Endothelial cell of umbilical vein (primary cell): Measurements from ENCODE around the gene CORO7. TPM values are rescaled to one million over a fixed set of nuclear protein-coding genes. Genes with fewer than 3 reads are reported as not detected.

Source experiments
- BruUV-seq: library from RNA; stranded (reverse); fragments of 400-500 nt; replicated peaks from 2 replicates; lab custom pipeline; 2021; lab: Mats Ljungman, UMichigan
- CTCF ChIA-PET: fragments of 300-600, 350-600 bp; sonication (Branson Sonifier 250); formaldehyde crosslinking; loops from one replicate; lab custom pipeline; 2021; ENCODE audit warnings: antibody characterized with exemption, inconsistent platforms; lab: Charles Lee
- POLR2A ChIA-PET: fragments of 300-600, 350-600 bp; sonication (Branson Sonifier 250); formaldehyde crosslinking; loops from one replicate; lab custom pipeline; 2021; ENCODE audit warnings: antibody characterized with exemption, inconsistent platforms; lab: Charles Lee
- DNase-seq: peaks from one replicate; pipeline ENCODE4 v3.0.0-alpha.2; 2011; ENCODE audit warnings: low read depth, low spot score
- FAIRE-seq: peaks from 2 replicates; lab custom pipeline; 2011; peaks lifted over from hg19 to GRCh38; lab: Jason Lieb, UNC
- H2AFZ ChIP-seq: 2 replicates; pipeline ENCODE4 v1.6.0; 2012; ENCODE audit warnings: low read depth, low read length, control low read depth, inconsistent platforms
- H3K27ac ChIP-seq: 2 replicates; pipeline ENCODE4 v1.5.1; 2011; ENCODE audit warnings: low read depth, mild to moderate bottlenecking, control low read depth, low read length, moderate library complexity; ENCODE audit not compliant: insufficient read depth
- H3K27me3 ChIP-seq, 2 experiments: 2 replicates each; pipeline versions ENCODE4 v1.6.0 to v1.6.1; 2011; ENCODE audit warnings: low read length in 2 of 2, mixed read lengths in 1 of 2; ENCODE audit not compliant: control insufficient read depth in 2 of 2, insufficient read depth in 2 of 2
- H3K36me3 ChIP-seq, 2 experiments: 2 replicates in 1 of 2; 3 replicates in 1 of 2; pipeline ENCODE4 v1.5.1; 2011; ENCODE audit warnings: low read length in 2 of 2, mild to moderate bottlenecking in 1 of 2, moderate library complexity in 1 of 2; ENCODE audit not compliant: control insufficient read depth in 2 of 2, insufficient read depth in 2 of 2; ENCODE audit errors: extremely low read depth in 1 of 2
- H3K4me1 ChIP-seq: 3 replicates; pipeline ENCODE4 v1.5.1; 2011; ENCODE audit warnings: mild to moderate bottlenecking, low read length; ENCODE audit not compliant: control insufficient read depth, insufficient read depth; ENCODE audit errors: extremely low read depth
- H3K4me2 ChIP-seq: 2 replicates; pipeline ENCODE4 v1.6.1; 2011; ENCODE audit warnings: low read length, control low read depth, mixed read lengths; ENCODE audit not compliant: insufficient read depth
- H3K4me3 ChIP-seq, 3 experiments: fragments of 200-600 bp in 1 of 3; sonication (generic), shearing (Covaris generic) in 1 of 3; replicated peaks in 1 of 3; 2 replicates each; pipeline ENCODE4 v1.5.1; 2011 to 2016; ENCODE audit warnings: control low read depth in 3 of 3, low read length in 3 of 3, mild to moderate bottlenecking in 2 of 3, inconsistent platforms in 1 of 3, low read depth in 1 of 3, moderate library complexity in 1 of 3; ENCODE audit not compliant: insufficient read depth in 1 of 3
- H3K79me2 ChIP-seq: 2 replicates; pipeline ENCODE4 v1.6.0; 2012; ENCODE audit warnings: low read length, inconsistent platforms; ENCODE audit not compliant: control insufficient read depth, insufficient read depth
- H3K9ac ChIP-seq: replicated peaks from 2 replicates; pipeline ENCODE3; 2011; ENCODE audit warnings: low read length, control low read depth; ENCODE audit not compliant: insufficient read depth; ENCODE audit errors: extremely low read depth
- H3K9me1 ChIP-seq: replicated peaks from 3 replicates; pipeline ENCODE4 v1.6.0; 2011; ENCODE audit warnings: mild to moderate bottlenecking, low read length; ENCODE audit not compliant: control insufficient read depth, insufficient read depth; ENCODE audit errors: extremely low read depth
- H3K9me3 ChIP-seq: replicated peaks from 2 replicates; pipeline ENCODE4 v1.5.1; 2012; ENCODE audit warnings: low read length, inconsistent platforms; ENCODE audit not compliant: control insufficient read depth, insufficient read depth
- H4K20me1 ChIP-seq: replicated peaks from 2 replicates; pipeline ENCODE3; 2011; ENCODE audit warnings: mild to moderate bottlenecking, low read length; ENCODE audit not compliant: control insufficient read depth, insufficient read depth; ENCODE audit errors: extremely low read depth
- EZH2 ChIP-seq: IDR thresholded peaks from 2 replicates; pipeline ENCODE4 v1.6.1; 2012; ENCODE audit warnings: borderline replicate concordance, low read depth, mild to moderate bottlenecking, moderate library complexity, low read length, inconsistent platforms; ENCODE audit not compliant: severe bottlenecking
- FOS ChIP-seq: IDR thresholded peaks from 2 replicates; pipeline ENCODE4 v1.6.1; 2011; ENCODE audit warnings: mild to moderate bottlenecking, low read length, moderate library complexity, borderline replicate concordance; ENCODE audit not compliant: insufficient read depth
- GATA2 ChIP-seq: IDR thresholded peaks from 2 replicates; pipeline ENCODE4 v1.7.0; 2011; ENCODE audit warnings: low read depth, mild to moderate bottlenecking, moderate library complexity, mixed read lengths, low read length; ENCODE audit not compliant: insufficient read length, insufficient read depth
- JUN ChIP-seq: IDR thresholded peaks from 2 replicates; pipeline ENCODE4 v1.6.1; 2011; ENCODE audit warnings: borderline replicate concordance, low read depth; ENCODE audit not compliant: insufficient read length, insufficient read depth
- MYC ChIP-seq: IDR thresholded peaks from one replicate; pipeline ENCODE4 v1.6.1; 2011; ENCODE audit warnings: mild to moderate bottlenecking, low read depth, low read length
- POLR2A ChIP-seq: IDR thresholded peaks from 2 replicates; pipeline ENCODE4 v1.6.1; 2012; ENCODE audit warnings: low read depth, mild to moderate bottlenecking, control low read depth, low read length
- POLR2AphosphoS5 ChIP-seq: IDR thresholded peaks from 2 replicates; pipeline ENCODE4 v1.6.1; 2012; ENCODE audit warnings: low read depth, mild to moderate bottlenecking, control low read depth, low read length, moderate library complexity; ENCODE audit not compliant: insufficient read depth
- dilution Hi-C: fragments of 300-500 bp; cut with MboI; formaldehyde crosslinking; loops from one replicate; pipeline ENCODE4 v1.15.0; 2019; ENCODE audit warnings: low sequenced_read_pairs; ENCODE audit not compliant: extremely low pct_ligation_motif_present
- intact Hi-C: fragments of 100-400 bp; cut with micrococcal nuclease; formaldehyde crosslinking; loops from one replicate; pipeline ENCODE4 v1.10.0; 2022
- polyA plus RNA-seq, 4 experiments: library from polyadenylated mRNA; depleted of rRNA in 3 of 4; stranded (reverse) in 3 of 4; unstranded in 1 of 4; fragments of >200 nt; gene quantifications; 2 replicates each; pipeline versions ENCODE4 v1.2.1 to v1.2.3, GENCODE V29; 2011 to 2012; ENCODE audit warnings: missing spikeins in 1 of 4
- total RNA-seq: library from RNA; stranded (reverse); gene quantifications from 2 replicates; pipeline ENCODE4 v1.2.3, GENCODE V29; 2021
- TF ChIP-seq, protein P1 (sequence below): IDR thresholded peaks from 2 replicates; pipeline ENCODE4 v1.6.1; 2011; ENCODE audit not compliant: insufficient read depth, insufficient read length
- TF ChIP-seq, protein P2 (sequence below), 2 donors: IDR thresholded peaks; 1 replicate in 1 of 2; 2 replicates in 1 of 2; pipeline ENCODE4 v1.5.1; 2011; ENCODE audit warnings: low read length in 2 of 2, mild to moderate bottlenecking in 2 of 2, moderate library complexity in 2 of 2, control low read depth in 1 of 2, inconsistent platforms in 1 of 2, low read depth in 1 of 2; ENCODE audit not compliant: insufficient read depth in 1 of 2; ENCODE audit errors: extremely low read depth in 1 of 2

Gene CORO7
- total and polyA plus RNA-seq, 2 donors (not counting 3 experiments of a cell fraction or from before 2014, with no cell fraction given), result 42.5 to 72.3 TPM

DNA sequence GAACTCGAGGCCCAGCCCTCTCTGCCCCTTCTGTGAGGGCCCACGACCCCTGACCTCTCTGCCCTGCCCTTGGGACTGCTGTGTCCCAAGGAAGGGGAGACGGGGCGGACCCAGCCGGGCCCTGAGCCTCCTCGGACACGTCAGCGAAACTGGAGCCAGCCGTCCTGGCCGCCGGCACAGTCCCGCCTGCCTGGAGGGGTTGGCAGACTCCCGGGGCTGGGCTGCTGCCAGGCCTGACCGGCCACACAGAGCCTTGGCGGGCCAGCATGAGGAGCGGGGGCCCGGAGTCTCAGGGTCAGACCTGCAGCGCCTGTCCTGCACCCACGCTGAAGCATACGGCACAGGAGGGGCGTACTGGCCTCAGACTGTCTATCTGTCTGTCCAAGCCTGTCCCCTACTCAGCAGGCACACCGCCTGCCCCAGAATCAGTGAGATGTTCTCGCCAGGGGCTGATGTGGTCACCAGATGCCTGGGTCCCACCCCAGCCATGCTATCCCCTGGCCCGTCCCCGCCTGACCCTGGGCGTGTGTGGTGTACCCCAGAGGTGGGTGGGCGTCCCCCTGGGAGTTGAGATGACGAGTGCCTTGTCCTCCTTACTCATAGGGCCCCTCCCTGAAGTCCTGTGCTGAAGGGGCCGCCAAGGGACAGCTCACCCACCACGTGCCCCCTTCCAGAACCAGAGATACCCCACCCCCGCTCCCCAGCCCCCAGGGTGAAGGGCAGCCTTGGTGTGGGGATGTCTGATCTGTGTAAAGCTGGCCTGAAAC lies 40.1 kb downstream of the CORO7 start:
- no peak overlapping the region for H3K27ac ChIP-seq
- BruUV-seq, result no TSS peak
- no peaks in the 10 kb centered on the region for H3K36me3 ChIP-seq
- no peak overlapping the region for H3K4me2 ChIP-seq
- POLR2A ChIA-PET, result no interaction called here
- H4K20me1 ChIP-seq, result no peaks in the 10 kb centered on the region
- no peaks in the 10 kb centered on the region for H3K9me3 ChIP-seq
- DNase-seq (no peak), FAIRE-seq (no peak)
- no peak overlapping the region for H3K9ac ChIP-seq
- no peaks in the 10 kb centered on the region for H3K79me2 ChIP-seq
- no peak overlapping the region for H2AFZ ChIP-seq
- H3K9me1 ChIP-seq, result no peaks in the 10 kb centered on the region
- dilution Hi-C loops, result no loop called here
- intact Hi-C loops, result no loop called here
- CTCF ChIA-PET, result interaction anchor here (3.3 kb wide), 1 partner anchor 26 kb away, joined by 11 read pairs; no protein-coding TSS in a partner anchor
- no peaks in the 10 kb centered on the region for H3K27me3 ChIP-seq
- TF ChIP-seq, protein P1, sequence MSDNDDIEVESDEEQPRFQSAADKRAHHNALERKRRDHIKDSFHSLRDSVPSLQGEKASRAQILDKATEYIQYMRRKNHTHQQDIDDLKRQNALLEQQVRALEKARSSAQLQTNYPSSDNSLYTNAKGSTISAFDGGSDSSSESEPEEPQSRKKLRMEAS, result no peak
- TF ChIP-seq FOS, result no peak
- TF ChIP-seq EZH2, result no peak
- TF ChIP-seq JUN, result no peak
- TF ChIP-seq POLR2AphosphoS5, result no peak
- no peak for TF ChIP-seq POLR2A
- no peak for TF ChIP-seq GATA2
- no peak for TF ChIP-seq MYC
- TF ChIP-seq, protein P2, sequence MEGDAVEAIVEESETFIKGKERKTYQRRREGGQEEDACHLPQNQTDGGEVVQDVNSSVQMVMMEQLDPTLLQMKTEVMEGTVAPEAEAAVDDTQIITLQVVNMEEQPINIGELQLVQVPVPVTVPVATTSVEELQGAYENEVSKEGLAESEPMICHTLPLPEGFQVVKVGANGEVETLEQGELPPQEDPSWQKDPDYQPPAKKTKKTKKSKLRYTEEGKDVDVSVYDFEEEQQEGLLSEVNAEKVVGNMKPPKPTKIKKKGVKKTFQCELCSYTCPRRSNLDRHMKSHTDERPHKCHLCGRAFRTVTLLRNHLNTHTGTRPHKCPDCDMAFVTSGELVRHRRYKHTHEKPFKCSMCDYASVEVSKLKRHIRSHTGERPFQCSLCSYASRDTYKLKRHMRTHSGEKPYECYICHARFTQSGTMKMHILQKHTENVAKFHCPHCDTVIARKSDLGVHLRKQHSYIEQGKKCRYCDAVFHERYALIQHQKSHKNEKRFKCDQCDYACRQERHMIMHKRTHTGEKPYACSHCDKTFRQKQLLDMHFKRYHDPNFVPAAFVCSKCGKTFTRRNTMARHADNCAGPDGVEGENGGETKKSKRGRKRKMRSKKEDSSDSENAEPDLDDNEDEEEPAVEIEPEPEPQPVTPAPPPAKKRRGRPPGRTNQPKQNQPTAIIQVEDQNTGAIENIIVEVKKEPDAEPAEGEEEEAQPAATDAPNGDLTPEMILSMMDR (IDR thresholded peaks at IDR 0.05; ENCODE audit: extremely low read depth in 1 of 2, insufficient read depth in 1 of 2, low read depth in 1 of 2, low read length in 2 of 2), result no peak
- no peak overlapping the region for H3K4me3 ChIP-seq
- H3K4me1 ChIP-seq, result peaks cover 6% of the 10 kb centered on the region
